K562 (cell line): Measurements from ENCODE around the gene KCNA10. TPM values are rescaled to one million over a fixed set of nuclear protein-coding genes. Genes with fewer than 3 reads are reported as not detected.

Experiments
- FIP1L1 ChIP-seq: fragments of 200-400 bp; formaldehyde crosslinking; IDR thresholded peaks from 2 replicates; pipeline ENCODE4 v1.6.1; 2018; ENCODE audit warnings: mild to moderate bottlenecking, low read depth, low read length; ENCODE audit not compliant: poor library complexity, severe bottlenecking
- HNRNPH1 ChIP-seq: fragments of 200-400 bp; formaldehyde crosslinking; optimal IDR thresholded peaks from 2 replicates; pipeline ENCODE3; 2017; ENCODE audit warnings: low read depth, mild to moderate bottlenecking, low read length, moderate library complexity
- MEIS2 ChIP-seq: fragments of 450-650 bp; IDR thresholded peaks from 2 replicates; pipeline ENCODE4 v1.6.1; 2014; ENCODE audit warnings: mild to moderate bottlenecking; ENCODE audit not compliant: partially characterized antibody
- NCOA1 ChIP-seq: fragments of 450-650 bp; IDR thresholded peaks from 2 replicates; pipeline ENCODE4 v1.6.1; 2016; ENCODE audit warnings: low read depth
- PKNOX1 ChIP-seq: fragments of 450-650 bp; IDR thresholded peaks from 2 replicates; pipeline ENCODE4 v1.6.1; 2016
- SIN3A ChIP-seq, 2 experiments: fragments of 150-350 bp in 1 of 2; IDR thresholded peaks; 2 replicates each; pipeline ENCODE4 v1.6.1; 2011 to 2016; ENCODE audit warnings: borderline replicate concordance in 2 of 2, low read depth in 2 of 2, low read length in 2 of 2, mild to moderate bottlenecking in 2 of 2, moderate library complexity in 2 of 2; ENCODE audit not compliant: control insufficient read depth in 1 of 2
- polyA plus RNA-seq, 8 experiments: library from polyadenylated mRNA; depleted of rRNA in 4 of 8; stranded (reverse) in 5 of 8; unstranded in 3 of 8; fragments of >200 nt; fragmentation: Nextera tagmentation in 2 of 8; fragmentation: Illumina TruSeq in 1 of 8; extraction: Ambion mirVana in 2 of 8; extraction: Trizol in 1 of 8; gene quantifications; 2 replicates each; pipeline versions ENCODE4 v1.2.1 to v1.2.3, GENCODE V29; 2011 to 2014; ENCODE audit warnings: inconsistent platforms in 1 of 8, missing spikeins in 1 of 8
- total RNA-seq, 7 experiments: library from RNA; depleted of rRNA in 6 of 7; stranded (reverse); fragments of >200 nt in 6 of 7; fragmentation: Illumina TruSeq in 2 of 7; extraction: Trizol in 2 of 7; gene quantifications; 2 replicates each; pipeline versions ENCODE4 v1.2.1 to v1.2.3, GENCODE V29; 2011 to 2021; ENCODE audit warnings: low replicate concordance in 1 of 7
- TF ChIP-seq, protein P1 (sequence below), 2 experiments: fragments of 200-800 bp in 1 of 2; sonication (Bioruptor generic) in 1 of 2; sonication (generic) in 1 of 2; formaldehyde crosslinking in 1 of 2; IDR thresholded peaks in 1 of 2; conservative IDR thresholded peaks in 1 of 2; 2 replicates each; pipeline versions ENCODE4 v1.5.0 to v1.6.1; 2016 to 2020; ENCODE audit warnings: missing compliant biosample characterization in 1 of 2, missing genetic modification characterization in 1 of 2, missing genetic modification reagents in 1 of 2
- TF ChIP-seq, protein P2 (sequence below): fragments of 450-650 bp; conservative IDR thresholded peaks from 2 replicates; pipeline ENCODE4 v1.6.1; 2016; ENCODE audit warnings: missing genetic modification characterization, low read depth, mild to moderate bottlenecking, missing compliant biosample characterization, moderate library complexity
- TF ChIP-seq, protein P3 (sequence below): fragments of 450-650 bp; IDR thresholded peaks from 2 replicates; pipeline ENCODE4 v1.6.1; 2016; ENCODE audit warnings: mild to moderate bottlenecking, moderate library complexity

Gene KCNA10
- total and polyA plus RNA-seq, 9 of the 15 experiments (the other 6 are each of a cell fraction or from before 2014, with no cell fraction given) = not detected

DNA sequence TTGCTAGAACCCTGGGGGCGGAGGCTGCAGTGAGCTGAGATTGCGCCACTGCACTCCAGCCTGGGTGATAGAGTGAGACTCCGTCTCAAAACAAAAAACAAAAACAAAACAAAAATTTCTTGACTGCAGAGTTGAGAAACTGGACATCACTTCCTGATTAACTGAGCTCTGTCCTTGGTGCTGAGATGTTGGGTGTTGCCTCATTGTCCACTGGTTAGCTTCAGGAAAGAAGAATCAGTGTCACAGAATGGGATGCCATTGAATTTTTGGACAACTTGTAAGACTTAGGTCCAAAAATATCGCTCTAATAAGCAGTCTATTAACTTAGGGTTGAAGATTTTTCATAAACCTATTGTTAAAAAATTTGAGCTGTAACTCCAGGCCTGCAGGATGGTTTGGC, 23.8 kb upstream of the KCNA10 start (continued):
- TF ChIP-seq, protein P1, sequence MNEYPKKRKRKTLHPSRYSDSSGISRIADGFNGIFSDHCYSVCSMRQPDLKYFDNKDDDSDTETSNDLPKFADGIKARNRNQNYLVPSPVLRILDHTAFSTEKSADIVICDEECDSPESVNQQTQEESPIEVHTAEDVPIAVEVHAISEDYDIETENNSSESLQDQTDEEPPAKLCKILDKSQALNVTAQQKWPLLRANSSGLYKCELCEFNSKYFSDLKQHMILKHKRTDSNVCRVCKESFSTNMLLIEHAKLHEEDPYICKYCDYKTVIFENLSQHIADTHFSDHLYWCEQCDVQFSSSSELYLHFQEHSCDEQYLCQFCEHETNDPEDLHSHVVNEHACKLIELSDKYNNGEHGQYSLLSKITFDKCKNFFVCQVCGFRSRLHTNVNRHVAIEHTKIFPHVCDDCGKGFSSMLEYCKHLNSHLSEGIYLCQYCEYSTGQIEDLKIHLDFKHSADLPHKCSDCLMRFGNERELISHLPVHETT (CRISPR knock-in tag; conservative IDR thresholded peaks at IDR 0.05 in 1 of 2, IDR thresholded peaks at IDR 0.05 in 1 of 2) = no peak
- TF ChIP-seq MEIS2 = no peak
- TF ChIP-seq SIN3A (IDR thresholded peaks at IDR 0.05; ENCODE audit: borderline replicate concordance in 2 of 2, control insufficient read depth in 1 of 2, low read depth in 2 of 2, low read length in 2 of 2) = no peak
- TF ChIP-seq, protein P2, sequence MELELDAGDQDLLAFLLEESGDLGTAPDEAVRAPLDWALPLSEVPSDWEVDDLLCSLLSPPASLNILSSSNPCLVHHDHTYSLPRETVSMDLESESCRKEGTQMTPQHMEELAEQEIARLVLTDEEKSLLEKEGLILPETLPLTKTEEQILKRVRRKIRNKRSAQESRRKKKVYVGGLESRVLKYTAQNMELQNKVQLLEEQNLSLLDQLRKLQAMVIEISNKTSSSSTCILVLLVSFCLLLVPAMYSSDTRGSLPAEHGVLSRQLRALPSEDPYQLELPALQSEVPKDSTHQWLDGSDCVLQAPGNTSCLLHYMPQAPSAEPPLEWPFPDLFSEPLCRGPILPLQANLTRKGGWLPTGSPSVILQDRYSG (tag) = peak; percentile 68; the same call in 1 of the 2 replicates
- TF ChIP-seq, protein P3, sequence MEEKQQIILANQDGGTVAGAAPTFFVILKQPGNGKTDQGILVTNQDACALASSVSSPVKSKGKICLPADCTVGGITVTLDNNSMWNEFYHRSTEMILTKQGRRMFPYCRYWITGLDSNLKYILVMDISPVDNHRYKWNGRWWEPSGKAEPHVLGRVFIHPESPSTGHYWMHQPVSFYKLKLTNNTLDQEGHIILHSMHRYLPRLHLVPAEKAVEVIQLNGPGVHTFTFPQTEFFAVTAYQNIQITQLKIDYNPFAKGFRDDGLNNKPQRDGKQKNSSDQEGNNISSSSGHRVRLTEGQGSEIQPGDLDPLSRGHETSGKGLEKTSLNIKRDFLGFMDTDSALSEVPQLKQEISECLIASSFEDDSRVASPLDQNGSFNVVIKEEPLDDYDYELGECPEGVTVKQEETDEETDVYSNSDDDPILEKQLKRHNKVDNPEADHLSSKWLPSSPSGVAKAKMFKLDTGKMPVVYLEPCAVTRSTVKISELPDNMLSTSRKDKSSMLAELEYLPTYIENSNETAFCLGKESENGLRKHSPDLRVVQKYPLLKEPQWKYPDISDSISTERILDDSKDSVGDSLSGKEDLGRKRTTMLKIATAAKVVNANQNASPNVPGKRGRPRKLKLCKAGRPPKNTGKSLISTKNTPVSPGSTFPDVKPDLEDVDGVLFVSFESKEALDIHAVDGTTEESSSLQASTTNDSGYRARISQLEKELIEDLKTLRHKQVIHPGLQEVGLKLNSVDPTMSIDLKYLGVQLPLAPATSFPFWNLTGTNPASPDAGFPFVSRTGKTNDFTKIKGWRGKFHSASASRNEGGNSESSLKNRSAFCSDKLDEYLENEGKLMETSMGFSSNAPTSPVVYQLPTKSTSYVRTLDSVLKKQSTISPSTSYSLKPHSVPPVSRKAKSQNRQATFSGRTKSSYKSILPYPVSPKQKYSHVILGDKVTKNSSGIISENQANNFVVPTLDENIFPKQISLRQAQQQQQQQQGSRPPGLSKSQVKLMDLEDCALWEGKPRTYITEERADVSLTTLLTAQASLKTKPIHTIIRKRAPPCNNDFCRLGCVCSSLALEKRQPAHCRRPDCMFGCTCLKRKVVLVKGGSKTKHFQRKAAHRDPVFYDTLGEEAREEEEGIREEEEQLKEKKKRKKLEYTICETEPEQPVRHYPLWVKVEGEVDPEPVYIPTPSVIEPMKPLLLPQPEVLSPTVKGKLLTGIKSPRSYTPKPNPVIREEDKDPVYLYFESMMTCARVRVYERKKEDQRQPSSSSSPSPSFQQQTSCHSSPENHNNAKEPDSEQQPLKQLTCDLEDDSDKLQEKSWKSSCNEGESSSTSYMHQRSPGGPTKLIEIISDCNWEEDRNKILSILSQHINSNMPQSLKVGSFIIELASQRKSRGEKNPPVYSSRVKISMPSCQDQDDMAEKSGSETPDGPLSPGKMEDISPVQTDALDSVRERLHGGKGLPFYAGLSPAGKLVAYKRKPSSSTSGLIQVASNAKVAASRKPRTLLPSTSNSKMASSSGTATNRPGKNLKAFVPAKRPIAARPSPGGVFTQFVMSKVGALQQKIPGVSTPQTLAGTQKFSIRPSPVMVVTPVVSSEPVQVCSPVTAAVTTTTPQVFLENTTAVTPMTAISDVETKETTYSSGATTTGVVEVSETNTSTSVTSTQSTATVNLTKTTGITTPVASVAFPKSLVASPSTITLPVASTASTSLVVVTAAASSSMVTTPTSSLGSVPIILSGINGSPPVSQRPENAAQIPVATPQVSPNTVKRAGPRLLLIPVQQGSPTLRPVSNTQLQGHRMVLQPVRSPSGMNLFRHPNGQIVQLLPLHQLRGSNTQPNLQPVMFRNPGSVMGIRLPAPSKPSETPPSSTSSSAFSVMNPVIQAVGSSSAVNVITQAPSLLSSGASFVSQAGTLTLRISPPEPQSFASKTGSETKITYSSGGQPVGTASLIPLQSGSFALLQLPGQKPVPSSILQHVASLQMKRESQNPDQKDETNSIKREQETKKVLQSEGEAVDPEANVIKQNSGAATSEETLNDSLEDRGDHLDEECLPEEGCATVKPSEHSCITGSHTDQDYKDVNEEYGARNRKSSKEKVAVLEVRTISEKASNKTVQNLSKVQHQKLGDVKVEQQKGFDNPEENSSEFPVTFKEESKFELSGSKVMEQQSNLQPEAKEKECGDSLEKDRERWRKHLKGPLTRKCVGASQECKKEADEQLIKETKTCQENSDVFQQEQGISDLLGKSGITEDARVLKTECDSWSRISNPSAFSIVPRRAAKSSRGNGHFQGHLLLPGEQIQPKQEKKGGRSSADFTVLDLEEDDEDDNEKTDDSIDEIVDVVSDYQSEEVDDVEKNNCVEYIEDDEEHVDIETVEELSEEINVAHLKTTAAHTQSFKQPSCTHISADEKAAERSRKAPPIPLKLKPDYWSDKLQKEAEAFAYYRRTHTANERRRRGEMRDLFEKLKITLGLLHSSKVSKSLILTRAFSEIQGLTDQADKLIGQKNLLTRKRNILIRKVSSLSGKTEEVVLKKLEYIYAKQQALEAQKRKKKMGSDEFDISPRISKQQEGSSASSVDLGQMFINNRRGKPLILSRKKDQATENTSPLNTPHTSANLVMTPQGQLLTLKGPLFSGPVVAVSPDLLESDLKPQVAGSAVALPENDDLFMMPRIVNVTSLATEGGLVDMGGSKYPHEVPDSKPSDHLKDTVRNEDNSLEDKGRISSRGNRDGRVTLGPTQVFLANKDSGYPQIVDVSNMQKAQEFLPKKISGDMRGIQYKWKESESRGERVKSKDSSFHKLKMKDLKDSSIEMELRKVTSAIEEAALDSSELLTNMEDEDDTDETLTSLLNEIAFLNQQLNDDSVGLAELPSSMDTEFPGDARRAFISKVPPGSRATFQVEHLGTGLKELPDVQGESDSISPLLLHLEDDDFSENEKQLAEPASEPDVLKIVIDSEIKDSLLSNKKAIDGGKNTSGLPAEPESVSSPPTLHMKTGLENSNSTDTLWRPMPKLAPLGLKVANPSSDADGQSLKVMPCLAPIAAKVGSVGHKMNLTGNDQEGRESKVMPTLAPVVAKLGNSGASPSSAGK = no peak
- no peak for TF ChIP-seq NCOA1
- TF ChIP-seq HNRNPH1 = no peak
- TF ChIP-seq PKNOX1 = no peak
- no peak for TF ChIP-seq FIP1L1
